PFSK-1 (cell line): ENCODE results near the gene KCNJ6.

Source experiments
- FOXP2 ChIP-seq: optimal IDR thresholded peaks from 2 replicates; pipeline ENCODE3; 2011; ENCODE audit warnings: borderline replicate concordance, control low read depth, inconsistent platforms; ENCODE audit not compliant: insufficient read depth; ENCODE audit errors: extremely low read length, extremely low read depth
- POLR2AphosphoS5 ChIP-seq: IDR thresholded peaks from 2 replicates; pipeline ENCODE4 v1.6.1; 2012; ENCODE audit warnings: low read depth, mild to moderate bottlenecking, control low read depth, low read length, moderate library complexity
- SIN3A ChIP-seq: IDR thresholded peaks from 2 replicates; pipeline ENCODE4 v1.6.1; 2012; ENCODE audit warnings: mild to moderate bottlenecking, low read length, moderate library complexity, borderline replicate concordance; ENCODE audit not compliant: insufficient read depth
- TAF1 ChIP-seq: IDR thresholded peaks from 2 replicates; pipeline ENCODE4 v1.6.1; 2012; ENCODE audit warnings: low read length, control low read depth, borderline replicate concordance; ENCODE audit not compliant: insufficient read depth
- TF ChIP-seq, protein P1 (sequence below), 2 experiments: IDR thresholded peaks; 2 replicates each; pipeline versions ENCODE4 v1.6.1 to v1.8.0; 2011 to 2012; ENCODE audit warnings: low read depth in 2 of 2, low read length in 2 of 2, control low read depth in 1 of 2, inconsistent platforms in 1 of 2, mild to moderate bottlenecking in 1 of 2, moderate library complexity in 1 of 2; ENCODE audit not compliant: insufficient read depth in 1 of 2

Gene KCNJ6

GRCh38 chr21:37671381-37671780 is 244.9 kb downstream of the KCNJ6 start:
- TF ChIP-seq FOXP2: no peak
- TF ChIP-seq POLR2AphosphoS5: no peak
- TF ChIP-seq, protein P1, sequence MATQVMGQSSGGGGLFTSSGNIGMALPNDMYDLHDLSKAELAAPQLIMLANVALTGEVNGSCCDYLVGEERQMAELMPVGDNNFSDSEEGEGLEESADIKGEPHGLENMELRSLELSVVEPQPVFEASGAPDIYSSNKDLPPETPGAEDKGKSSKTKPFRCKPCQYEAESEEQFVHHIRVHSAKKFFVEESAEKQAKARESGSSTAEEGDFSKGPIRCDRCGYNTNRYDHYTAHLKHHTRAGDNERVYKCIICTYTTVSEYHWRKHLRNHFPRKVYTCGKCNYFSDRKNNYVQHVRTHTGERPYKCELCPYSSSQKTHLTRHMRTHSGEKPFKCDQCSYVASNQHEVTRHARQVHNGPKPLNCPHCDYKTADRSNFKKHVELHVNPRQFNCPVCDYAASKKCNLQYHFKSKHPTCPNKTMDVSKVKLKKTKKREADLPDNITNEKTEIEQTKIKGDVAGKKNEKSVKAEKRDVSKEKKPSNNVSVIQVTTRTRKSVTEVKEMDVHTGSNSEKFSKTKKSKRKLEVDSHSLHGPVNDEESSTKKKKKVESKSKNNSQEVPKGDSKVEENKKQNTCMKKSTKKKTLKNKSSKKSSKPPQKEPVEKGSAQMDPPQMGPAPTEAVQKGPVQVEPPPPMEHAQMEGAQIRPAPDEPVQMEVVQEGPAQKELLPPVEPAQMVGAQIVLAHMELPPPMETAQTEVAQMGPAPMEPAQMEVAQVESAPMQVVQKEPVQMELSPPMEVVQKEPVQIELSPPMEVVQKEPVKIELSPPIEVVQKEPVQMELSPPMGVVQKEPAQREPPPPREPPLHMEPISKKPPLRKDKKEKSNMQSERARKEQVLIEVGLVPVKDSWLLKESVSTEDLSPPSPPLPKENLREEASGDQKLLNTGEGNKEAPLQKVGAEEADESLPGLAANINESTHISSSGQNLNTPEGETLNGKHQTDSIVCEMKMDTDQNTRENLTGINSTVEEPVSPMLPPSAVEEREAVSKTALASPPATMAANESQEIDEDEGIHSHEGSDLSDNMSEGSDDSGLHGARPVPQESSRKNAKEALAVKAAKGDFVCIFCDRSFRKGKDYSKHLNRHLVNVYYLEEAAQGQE (IDR thresholded peaks at IDR 0.05; ENCODE audit: insufficient read depth in 1 of 2, low read depth in 2 of 2, low read length in 2 of 2): no peak
- TF ChIP-seq SIN3A: no peak
- TF ChIP-seq TAF1: no peak

- TF ChIP-seq, protein P1 (IDR thresholded peaks at IDR 0.05; ENCODE audit: insufficient read depth in 1 of 2, low read depth in 2 of 2, low read length in 2 of 2): no peak
Observed at GRCh38 chr21:37670883-37671282, 245.4 kb downstream of the KCNJ6 start.

- TF ChIP-seq, protein P1 (IDR thresholded peaks at IDR 0.05; ENCODE audit: insufficient read depth in 1 of 2, low read depth in 2 of 2, low read length in 2 of 2): no peak
- TF ChIP-seq TAF1 (no peak), SIN3A (no peak), FOXP2 (no peak), POLR2AphosphoS5 (no peak)
Observed at GRCh38 chr21:37669249-37669648, 247.0 kb downstream of the KCNJ6 start.

GRCh38 chr21:37668462-37669239 is 247.6 kb downstream of the KCNJ6 start:
- TF ChIP-seq, protein P1 (IDR thresholded peaks at IDR 0.05; ENCODE audit: insufficient read depth in 1 of 2, low read depth in 2 of 2, low read length in 2 of 2): no peak
- TF ChIP-seq SIN3A: no peak
- no peak for TF ChIP-seq TAF1
- no peak for TF ChIP-seq POLR2AphosphoS5
- TF ChIP-seq FOXP2: no peak

DNA sequence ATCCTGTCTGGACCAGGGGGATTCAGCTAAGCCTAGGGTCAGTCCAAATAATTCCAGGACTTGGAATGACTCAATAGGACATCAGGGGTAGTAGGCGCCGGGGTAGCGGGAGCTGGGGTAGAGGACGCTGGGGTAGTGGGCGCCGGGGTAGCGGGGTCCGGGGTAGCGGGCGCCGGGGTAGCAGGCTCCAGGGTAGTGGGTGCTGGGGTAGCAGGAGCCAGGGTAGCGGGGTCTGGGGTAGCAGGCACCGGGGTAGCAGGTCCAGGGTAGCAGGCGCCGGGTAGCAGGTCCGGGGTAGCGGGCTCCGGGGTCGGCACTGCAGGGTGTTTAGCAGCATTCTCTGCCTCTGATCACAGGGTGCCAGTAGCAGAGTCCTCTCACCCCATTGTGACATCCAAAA is 248.9 kb downstream of the KCNJ6 start:
- no peak for TF ChIP-seq FOXP2
- TF ChIP-seq POLR2AphosphoS5: no peak
- TF ChIP-seq, protein P1 (IDR thresholded peaks at IDR 0.05; ENCODE audit: insufficient read depth in 1 of 2, low read depth in 2 of 2, low read length in 2 of 2): no peak
- no peak for TF ChIP-seq TAF1
- TF ChIP-seq SIN3A: no peak
